Measurements from ENCODE around the gene TPT1.
A peak's percentile ranks its signal among the peaks of the same experiment; 100 is the strongest.
"Not testable (repeated sequence)": the region's sequence is repeated elsewhere in the genome, so short reads cannot be mapped to it uniquely, and the experiment has no call there.

TPT1 gene

DNA sequence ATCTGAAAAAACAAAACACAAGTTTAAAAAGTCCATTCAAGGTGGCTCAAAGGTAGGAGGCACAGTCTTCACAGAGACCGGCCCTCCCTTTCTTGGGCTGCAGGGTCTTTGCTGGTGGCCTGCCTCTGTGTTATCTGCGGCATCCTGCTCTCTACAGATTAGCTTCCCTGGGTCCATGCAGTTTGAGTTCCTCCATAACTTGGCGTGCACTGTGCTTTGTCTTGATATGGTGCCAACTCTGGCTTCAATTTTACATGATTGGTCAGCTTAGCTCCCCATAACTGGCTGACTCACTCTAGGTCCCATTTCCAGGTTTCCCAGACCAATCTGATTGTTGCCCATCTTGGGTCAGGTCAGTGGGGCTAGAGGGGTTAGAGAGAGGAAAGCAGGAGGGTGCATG lies 41.8 kb downstream of the TPT1 start:
- no peak for DNase-seq

DNA sequence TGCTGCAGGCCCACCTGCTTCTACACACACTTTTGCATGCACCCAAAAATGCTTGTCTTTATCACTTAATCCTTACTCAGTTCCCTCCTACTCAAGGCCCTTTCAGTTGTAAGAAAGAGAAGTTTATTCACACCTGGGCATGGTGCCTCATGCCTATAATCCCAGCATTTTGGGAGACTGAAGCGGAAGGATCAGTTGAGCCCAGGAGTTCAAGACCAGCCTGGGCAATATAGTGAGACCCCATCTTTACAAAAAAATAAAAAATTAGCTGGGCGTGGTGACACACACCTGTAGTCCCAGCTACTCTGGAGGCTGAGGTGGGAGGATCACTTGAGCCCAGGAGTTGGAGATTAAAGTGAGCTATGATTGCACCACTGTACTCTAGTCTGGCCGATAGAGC lies 42.4 kb downstream of the TPT1 start:
- not testable (repeated sequence) for DNase-seq

DNA sequence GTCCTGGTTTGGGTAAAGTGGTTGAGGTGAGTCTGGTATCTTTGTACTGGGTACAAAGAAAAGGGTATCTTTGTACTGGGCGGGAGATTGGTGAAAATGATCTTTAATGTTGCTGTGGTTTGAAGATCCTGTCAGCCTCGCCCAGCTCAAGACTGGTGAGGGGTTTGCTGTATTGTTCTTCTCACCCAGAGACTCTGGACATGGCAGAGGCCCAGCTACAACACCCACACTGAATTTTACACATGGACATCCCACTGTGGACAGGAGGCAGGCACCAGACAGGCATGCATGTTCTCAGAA lies 42.8 kb downstream of the TPT1 start:
- no peak for DNase-seq

DNA sequence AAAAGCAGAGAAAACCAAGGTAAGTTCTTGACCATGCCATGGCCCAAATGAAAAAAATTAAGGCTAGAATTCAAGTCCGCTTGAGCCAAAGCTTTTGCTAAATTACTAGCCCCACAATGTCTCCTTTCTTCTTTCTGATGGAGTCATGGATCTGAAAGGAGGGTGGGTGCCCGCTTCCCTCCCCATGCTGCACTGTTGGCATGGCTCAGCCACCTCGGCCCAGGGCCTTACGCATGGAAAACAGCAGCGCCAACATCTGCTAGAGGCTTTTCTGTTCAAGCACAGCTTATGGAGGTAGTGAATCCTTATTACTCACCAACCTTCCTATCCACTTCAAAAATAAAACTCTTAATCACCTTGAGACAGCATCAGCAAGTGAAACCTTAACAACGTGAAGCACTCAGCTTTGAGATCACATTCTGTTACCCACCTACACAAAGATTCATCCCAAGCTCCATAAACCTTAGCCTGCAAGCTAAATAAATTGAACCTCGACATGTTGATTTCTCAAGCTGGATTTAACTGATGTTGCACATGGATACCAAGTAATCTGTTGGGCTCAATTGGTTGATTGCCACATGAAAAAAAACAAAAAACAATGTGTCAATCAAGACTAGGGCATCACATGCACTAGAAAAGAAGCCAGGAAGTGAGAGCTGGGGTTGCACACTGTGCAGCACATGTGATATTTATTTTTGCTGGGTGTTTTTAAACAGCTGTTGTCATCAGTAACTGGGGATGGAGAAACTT lies 43.4 kb downstream of the TPT1 start:
- DNase-seq: peak in 1 of 2 donors; percentile 30

DNA sequence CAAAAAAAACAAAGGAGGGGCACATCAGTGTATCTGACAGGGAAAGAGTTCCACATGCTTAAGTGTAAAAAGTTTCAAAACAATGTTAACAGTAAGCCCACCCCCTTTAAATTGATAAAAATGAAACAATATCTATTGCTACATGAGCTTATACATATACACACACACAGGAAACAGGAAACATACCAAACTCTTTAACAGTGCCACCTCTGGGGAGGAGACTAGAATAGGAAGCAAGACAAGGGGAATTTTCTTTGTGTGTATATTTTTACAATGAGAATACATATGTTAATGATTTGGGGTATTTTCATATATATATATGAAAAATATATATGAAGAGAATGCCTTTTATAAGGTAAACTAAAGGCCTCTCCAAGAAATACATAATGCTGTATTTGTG lies 44.7 kb downstream of the TPT1 start:
- peak in 1 of 2 donors; percentile 19 for DNase-seq

DNA sequence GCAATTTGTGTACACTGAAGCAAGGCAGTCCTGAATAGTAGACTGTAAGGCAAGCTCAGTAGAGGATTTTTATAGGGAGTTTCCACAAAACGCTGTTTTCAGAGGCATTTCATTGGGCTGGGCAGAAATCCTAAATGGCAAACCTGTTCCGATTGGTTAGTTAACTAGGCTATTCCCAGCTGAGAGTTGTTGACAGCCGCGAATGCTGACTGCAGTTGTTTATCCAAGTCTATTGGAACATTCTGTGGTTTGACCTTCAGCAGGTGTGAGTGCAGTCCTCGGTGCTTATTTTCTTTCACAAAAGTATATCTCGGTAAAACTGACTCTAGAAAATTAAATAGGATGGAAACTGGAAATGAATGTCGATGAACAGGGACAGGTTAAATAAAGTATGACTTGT lies 45.4 kb downstream of the TPT1 start:
- DNase-seq: no peak

DNA sequence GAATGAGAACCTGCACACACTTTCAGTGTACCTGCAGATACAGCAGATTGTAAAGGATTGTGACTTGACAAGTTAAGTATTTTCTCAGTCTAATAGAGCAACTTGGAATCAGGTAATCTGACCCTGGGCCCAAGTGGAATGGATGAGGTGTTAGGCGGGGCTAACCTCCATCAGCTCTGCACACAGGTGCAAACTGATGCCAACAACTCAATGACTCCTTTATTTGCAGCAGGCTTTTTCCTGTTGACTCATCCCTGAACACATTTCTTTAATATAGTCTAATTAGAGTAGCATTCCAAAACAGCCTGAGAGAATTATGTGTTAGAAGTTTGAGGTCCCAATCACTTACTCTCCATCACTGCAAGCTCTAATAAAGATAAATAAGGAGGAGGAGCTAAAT lies 48.8 kb downstream of the TPT1 start:
- DNase-seq: no peak

DNA sequence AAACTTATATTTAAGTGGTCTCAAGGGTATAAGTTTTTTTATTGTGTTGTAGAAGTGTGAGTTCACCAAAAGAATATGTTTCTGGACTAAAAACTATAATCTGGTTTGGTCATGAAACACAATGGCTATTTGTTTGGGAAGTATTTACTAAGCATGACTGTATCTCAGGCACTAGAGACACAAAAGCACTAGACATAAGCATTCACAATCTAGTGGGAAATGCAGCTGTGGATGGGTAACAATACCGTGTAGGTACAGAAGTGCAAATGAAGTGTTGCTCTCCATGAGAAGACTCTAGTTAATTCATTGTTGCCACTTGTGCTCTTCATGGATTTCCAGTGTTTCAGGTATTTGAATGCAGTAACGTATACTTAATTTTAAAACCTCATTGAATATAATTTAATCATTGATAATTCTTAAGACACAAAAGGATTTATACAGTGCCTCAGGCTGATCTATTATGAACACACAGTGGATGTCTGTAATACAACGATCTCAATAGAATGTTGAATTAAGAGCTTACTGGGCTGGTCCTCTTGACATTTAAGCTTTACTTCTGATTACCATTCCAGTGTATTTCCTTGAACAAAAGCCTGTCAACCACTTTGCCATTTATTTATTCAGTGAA lies 50.9 kb downstream of the TPT1 start:
- no peak for DNase-seq
